Kidney (tissue), 14 donors: Measurements from ENCODE around the gene FRAS1. TPM values are rescaled to one million over a fixed set of nuclear protein-coding genes. Genes with fewer than 3 reads are reported as not detected.
"Not testable (repeated sequence)": the region's sequence is repeated elsewhere in the genome, so short reads cannot be mapped to it uniquely, and the experiment has no call there.

ENCODE experiments used
- DNase-seq, 5 donors: peaks; one replicate each; pipeline ENCODE4 v3.0.0-alpha.2; 2013 to 2020
- FAIRE-seq: peaks from 2 replicates; lab custom pipeline; 2012; peaks lifted over from hg19 to GRCh38; lab: Jason Lieb, UNC
- H3K27ac ChIP-seq, 2 donors: one replicate each; pipeline ENCODE4 v1.7.0; 2013; ENCODE audit warnings: low read depth in 2 of 2, low read length in 2 of 2, inconsistent platforms in 1 of 2
- H3K27me3 ChIP-seq: one replicate; pipeline ENCODE4 v1.7.1; 2013; ENCODE audit warnings: low read length, inconsistent platforms; ENCODE audit not compliant: control insufficient read depth, insufficient read depth
- H3K36me3 ChIP-seq, 3 donors: one replicate each; pipeline versions ENCODE4 v1.7.0 to v1.7.1; 2013; ENCODE audit warnings: low read length in 3 of 3, control low read depth in 1 of 3, inconsistent platforms in 1 of 3; ENCODE audit not compliant: insufficient read depth in 3 of 3, control insufficient read depth in 2 of 3
- H3K4me1 ChIP-seq, 3 donors: one replicate each; pipeline versions ENCODE4 v1.7.0 to v1.7.1; 2013; ENCODE audit warnings: low read length in 3 of 3, inconsistent platforms in 1 of 3, low read depth in 1 of 3; ENCODE audit not compliant: control insufficient read depth in 2 of 3, insufficient read depth in 2 of 3
- H3K4me3 ChIP-seq, 3 donors: one replicate each; pipeline versions ENCODE4 v1.7.0 to v1.8.1; 2013; ENCODE audit warnings: low read length in 3 of 3, control low read depth in 1 of 3, inconsistent platforms in 1 of 3
- H3K9ac ChIP-seq, 3 donors: one replicate each; pipeline versions ENCODE4 v1.7.0 to v1.7.1; 2013; ENCODE audit warnings: low read length in 3 of 3, control low read depth in 1 of 3, inconsistent platforms in 1 of 3
- H3K9me3 ChIP-seq, 3 donors: one replicate each; pipeline versions ENCODE4 v1.7.0 to v1.7.1; 2013; ENCODE audit warnings: low read length in 3 of 3, control low read depth in 1 of 3, inconsistent platforms in 1 of 3; ENCODE audit not compliant: control insufficient read depth in 2 of 3, insufficient read depth in 1 of 3
- intact Hi-C: fragments of 100-400 bp; cut with DNase I; formaldehyde crosslinking; loops from one replicate; pipeline ENCODE4 v1.11.1; 2022
- polyA plus RNA-seq: library from polyadenylated mRNA; stranded (reverse); fragments of 350-450 nt; fragmentation: Illumina TruSeq; extraction: RNeasy Lipid Tissue Mini Kit (QIAGEN cat#74804); gene quantifications from one replicate; pipeline ENCODE4 v1.2.3, GENCODE V29; 2014; ENCODE audit warnings: low read depth, low replicate concordance; ENCODE audit not compliant: insufficient read depth
- total RNA-seq: library from RNA; stranded (reverse); fragmentation: NEBNext Ultra II Directional; extraction: Animal tissue kit (Norgen Biotek cat#: 25700); gene quantifications from one replicate; pipeline ENCODE4 v1.2.1, GENCODE V29; 2021
- TF ChIP-seq, protein P1 (sequence below): IDR thresholded peaks from 3 replicates; pipeline ENCODE4 v1.5.1; 2012; ENCODE audit warnings: mild to moderate bottlenecking, moderate library complexity, borderline replicate concordance; ENCODE audit not compliant: insufficient read depth; ENCODE audit errors: extremely low read depth
- donor health status: control.
- donor health status: control.
- donor health status: control.
- donor health status: control.
- donor health status: control.
- donor health status: DM: yes; HTN: yes; CAD: no.
- donor health status: Normal renal cell carcinoma (clear cell type).

The FRAS1 gene
- total and polyA plus RNA-seq, 2 donors from 2014 or later, result 6.5 to 31.5 TPM

DNA sequence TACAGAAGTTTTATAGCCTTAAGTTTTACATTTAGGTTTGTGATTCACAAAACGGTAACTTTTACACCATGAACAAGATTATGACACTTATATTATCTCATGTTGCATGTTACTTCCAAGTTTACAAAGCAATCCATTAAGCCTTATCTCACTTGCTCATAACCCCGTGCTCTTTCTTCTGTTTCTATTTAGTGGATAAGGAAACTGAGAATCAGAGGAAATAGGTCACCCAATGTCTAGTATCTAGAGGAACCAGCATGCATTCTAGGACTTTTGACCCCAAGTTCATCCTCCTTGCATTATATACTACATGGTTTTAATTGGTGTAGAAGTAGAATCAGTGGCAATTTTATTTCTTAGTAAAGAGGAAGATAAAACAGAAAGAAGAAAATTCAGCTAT lies 427.5 kb downstream of the FRAS1 start:
- no peak for FAIRE-seq

DNA sequence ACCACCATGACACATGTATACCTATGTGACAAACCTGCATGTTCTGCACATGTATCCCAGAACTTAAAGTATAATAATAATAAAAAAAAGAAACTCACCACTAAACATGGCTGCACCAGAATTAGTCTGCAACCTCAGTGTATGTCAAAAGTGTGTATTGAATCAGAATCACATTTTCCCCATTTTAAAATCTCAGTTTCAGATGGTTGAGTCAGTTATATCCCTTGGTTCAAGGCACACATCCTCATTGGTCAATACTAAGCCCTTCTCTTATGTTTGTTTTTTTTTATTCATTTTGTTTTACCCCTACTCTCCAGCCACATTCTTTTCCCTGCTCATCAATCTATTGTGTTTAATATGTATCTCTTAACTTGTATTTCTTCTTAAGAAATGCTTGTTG lies 436.6 kb downstream of the FRAS1 start:
- H3K9me3 ChIP-seq, result no peaks in the 10 kb centered on the region
- H3K36me3 ChIP-seq, result peaks cover 2 to 9% (median 2%) of the 10 kb centered on the region in 3 donors
- H3K9ac ChIP-seq, result no peak overlapping the region
- H3K4me1 ChIP-seq, result no peaks in the 10 kb centered on the region
- no peak for DNase-seq
- FAIRE-seq, result no peak
- no peak overlapping the region for H3K4me3 ChIP-seq
- TF ChIP-seq, protein P1, sequence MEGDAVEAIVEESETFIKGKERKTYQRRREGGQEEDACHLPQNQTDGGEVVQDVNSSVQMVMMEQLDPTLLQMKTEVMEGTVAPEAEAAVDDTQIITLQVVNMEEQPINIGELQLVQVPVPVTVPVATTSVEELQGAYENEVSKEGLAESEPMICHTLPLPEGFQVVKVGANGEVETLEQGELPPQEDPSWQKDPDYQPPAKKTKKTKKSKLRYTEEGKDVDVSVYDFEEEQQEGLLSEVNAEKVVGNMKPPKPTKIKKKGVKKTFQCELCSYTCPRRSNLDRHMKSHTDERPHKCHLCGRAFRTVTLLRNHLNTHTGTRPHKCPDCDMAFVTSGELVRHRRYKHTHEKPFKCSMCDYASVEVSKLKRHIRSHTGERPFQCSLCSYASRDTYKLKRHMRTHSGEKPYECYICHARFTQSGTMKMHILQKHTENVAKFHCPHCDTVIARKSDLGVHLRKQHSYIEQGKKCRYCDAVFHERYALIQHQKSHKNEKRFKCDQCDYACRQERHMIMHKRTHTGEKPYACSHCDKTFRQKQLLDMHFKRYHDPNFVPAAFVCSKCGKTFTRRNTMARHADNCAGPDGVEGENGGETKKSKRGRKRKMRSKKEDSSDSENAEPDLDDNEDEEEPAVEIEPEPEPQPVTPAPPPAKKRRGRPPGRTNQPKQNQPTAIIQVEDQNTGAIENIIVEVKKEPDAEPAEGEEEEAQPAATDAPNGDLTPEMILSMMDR, result no peak
- H3K27ac ChIP-seq, result no peak overlapping the region
- no peaks in the 10 kb centered on the region for H3K27me3 ChIP-seq
- intact Hi-C loops, result no loop called here

More for the DNA sequence above, 427.5 kb downstream of the FRAS1 start:
- peaks cover 2 to 18% (median 14%) of the 10 kb centered on the region in 3 donors for H3K36me3 ChIP-seq
- no peaks in the 10 kb centered on the region for H3K9me3 ChIP-seq
- TF ChIP-seq, protein P1, result no peak
- H3K4me3 ChIP-seq, result no peak overlapping the region
- no peaks in the 10 kb centered on the region for H3K27me3 ChIP-seq
- no peak overlapping the region for H3K9ac ChIP-seq
- no peaks in the 10 kb centered on the region for H3K4me1 ChIP-seq
- DNase-seq, result no peak
- intact Hi-C loops, result no loop called here
- H3K27ac ChIP-seq, result no peak overlapping the region

DNA sequence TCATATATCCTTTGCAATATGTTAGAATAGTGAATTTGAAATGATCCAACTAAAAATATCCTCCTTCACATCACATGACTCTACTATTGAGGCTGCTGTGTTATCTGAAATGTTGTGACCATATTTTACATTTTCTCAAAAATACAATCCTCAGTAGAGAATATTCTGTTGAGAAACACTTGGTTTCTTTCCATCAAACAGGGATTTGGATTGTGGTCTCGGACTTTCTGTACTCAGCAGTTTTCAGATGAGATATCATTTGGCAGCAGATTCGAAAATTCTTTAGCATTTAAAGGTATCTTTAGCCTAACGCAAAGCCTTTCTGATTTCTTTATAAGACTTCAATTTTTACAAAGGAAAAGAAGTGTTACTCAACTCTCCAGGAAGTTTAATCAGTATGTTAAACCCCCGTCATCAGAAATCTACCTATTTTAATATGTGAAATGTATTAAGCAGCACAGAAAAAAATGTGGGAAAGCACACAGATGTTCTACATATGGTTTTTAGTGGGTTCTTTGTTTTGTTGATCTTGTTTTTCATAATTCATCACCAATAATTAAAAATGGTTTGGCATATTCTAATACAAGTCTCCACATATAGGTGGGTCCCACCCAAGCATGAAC lies 439.0 kb downstream of the FRAS1 start:
- no peaks in the 10 kb centered on the region for H3K27me3 ChIP-seq
- DNase-seq (no peak), FAIRE-seq (no peak)
- H3K4me1 ChIP-seq, result no peaks in the 10 kb centered on the region
- no peak overlapping the region for H3K9ac ChIP-seq
- H3K4me3 ChIP-seq, result no peak overlapping the region
- H3K27ac ChIP-seq, result no peak overlapping the region
- no peaks in the 10 kb centered on the region for H3K9me3 ChIP-seq
- intact Hi-C loops, result no loop called here
- TF ChIP-seq, protein P1, result no peak
- H3K36me3 ChIP-seq, result peaks cover 0 to 8% (median 4%) of the 10 kb centered on the region in 3 donors

DNA sequence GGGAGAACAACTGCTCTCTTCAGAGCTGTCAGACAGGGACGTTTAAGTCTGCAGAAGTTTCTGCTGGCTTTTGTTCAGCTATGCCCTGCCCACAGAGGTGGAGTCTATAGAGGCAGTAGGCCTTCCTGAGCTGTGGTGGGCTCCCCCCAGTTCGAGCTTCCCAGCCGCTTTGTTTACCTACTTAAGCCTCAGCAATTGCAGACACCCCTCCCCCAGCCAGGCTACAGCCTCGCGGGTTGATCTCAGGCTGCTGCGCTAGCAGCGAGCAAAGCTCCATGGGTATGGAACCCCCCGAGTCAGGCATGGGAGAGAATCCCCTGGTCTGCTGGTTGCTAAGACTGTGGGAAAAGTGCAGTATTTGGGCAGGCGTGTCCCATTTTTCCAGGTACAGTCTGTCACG lies 449.1 kb downstream of the FRAS1 start:
- H3K27ac ChIP-seq, H3K9me3 ChIP-seq, FAIRE-seq, H3K4me1 ChIP-seq, intact Hi-C loops, H3K27me3 ChIP-seq, H3K4me3 ChIP-seq, H3K9ac ChIP-seq, DNase-seq: not testable (repeated sequence)
- H3K36me3 ChIP-seq, result peaks cover 0 to 25% (median 13%) of the 10 kb centered on the region in 3 donors
